IMR-90 (cell line): ENCODE results near the gene CCN6. TPM values are rescaled to one million over a fixed set of nuclear protein-coding genes. Genes with fewer than 3 reads are reported as not detected.
"Not testable (repeated sequence)": the region's sequence is repeated elsewhere in the genome, so short reads cannot be mapped to it uniquely, and the experiment has no call there.

ENCODE experiments used
- ATAC-seq: fragments of 200-7000 bp; cut with Tn5 transposase; 2 replicates; pipeline ENCODE4 v1.9.1; 2020; ENCODE audit warnings: low read depth, mild to moderate bottlenecking, moderate library complexity
- BruUV-seq: library from RNA; stranded (reverse); fragments of 400-500 nt; replicated peaks from 2 replicates; lab custom pipeline; 2021; lab: Mats Ljungman, UMichigan
- CTCF ChIA-PET: fragments of 300-600 bp; formaldehyde crosslinking; extraction: SDS; loops from one replicate; lab custom pipeline; 2021; ENCODE audit warnings: antibody characterized with exemption; lab: Yijun Ruan, JAX
- POLR2A ChIA-PET: fragments of 300-600 bp; sonication (Branson Sonifier 250); formaldehyde crosslinking; loops from one replicate; lab custom pipeline; 2022; ENCODE audit warnings: antibody characterized with exemption; ENCODE audit not compliant: unreplicated experiment; lab: Charles Lee
- DNase-seq: peaks from one replicate; pipeline ENCODE4 v3.0.0; 2013
- H2AFZ ChIP-seq: replicated peaks from 2 replicates; pipeline ENCODE3; 2013; ENCODE audit warnings: low read length, mild to moderate bottlenecking; ENCODE audit not compliant: poor library complexity
- H2AK5ac ChIP-seq: 2 replicates; pipeline ENCODE4 v1.6.1; 2013; ENCODE audit warnings: low read depth, low read length, inconsistent platforms
- H2AK9ac ChIP-seq: replicated peaks from 2 replicates; pipeline ENCODE3; 2013; ENCODE audit warnings: mild to moderate bottlenecking, low read depth, low read length, moderate library complexity; ENCODE audit not compliant: poor library complexity
- H2BK120ac ChIP-seq: 2 replicates; pipeline ENCODE4 v1.6.1; 2013; ENCODE audit warnings: low read depth, low read length, inconsistent platforms
- H2BK15ac ChIP-seq: 3 replicates; pipeline ENCODE4 v1.6.1; 2013; ENCODE audit warnings: low read depth, low read length, inconsistent platforms
- H2BK20ac ChIP-seq: 2 replicates; pipeline ENCODE4 v1.6.1; 2013; ENCODE audit warnings: low read depth, mild to moderate bottlenecking, inconsistent platforms, low read length, moderate library complexity
- H2BK5ac ChIP-seq: 2 replicates; pipeline ENCODE4 v1.6.1; 2013; ENCODE audit warnings: mild to moderate bottlenecking, low read depth, low read length, inconsistent platforms; ENCODE audit not compliant: poor library complexity, severe bottlenecking
- H3K14ac ChIP-seq: replicated peaks from 2 replicates; pipeline ENCODE4 v1.6.1; 2013; ENCODE audit warnings: low read depth, low read length, inconsistent platforms
- H3K18ac ChIP-seq: 2 replicates; pipeline ENCODE4 v1.6.1; 2013; ENCODE audit warnings: low read depth, low read length, control low read depth
- H3K23ac ChIP-seq: 2 replicates; pipeline ENCODE4 v1.6.1; 2013; ENCODE audit warnings: low read depth, low read length, inconsistent platforms
- H3K27ac ChIP-seq: 2 replicates; pipeline ENCODE4 v1.5.1; 2013; ENCODE audit warnings: mild to moderate bottlenecking, control low read depth, low read length; ENCODE audit not compliant: insufficient read depth
- H3K27me3 ChIP-seq: 2 replicates; pipeline ENCODE4 v1.6.1; 2013; ENCODE audit warnings: low read length; ENCODE audit not compliant: control insufficient read depth, insufficient read depth
- H3K36me3 ChIP-seq: 2 replicates; pipeline ENCODE4 v1.6.1; 2013; ENCODE audit warnings: low read length, mixed read lengths; ENCODE audit not compliant: control insufficient read depth, insufficient read depth
- H3K4ac ChIP-seq: 2 replicates; pipeline ENCODE4 v1.6.1; 2013; ENCODE audit warnings: low read depth, low read length, inconsistent platforms
- H3K4me1 ChIP-seq: 2 replicates; pipeline ENCODE4 v1.6.1; 2013; ENCODE audit warnings: low read length, mixed read lengths; ENCODE audit not compliant: control insufficient read depth, insufficient read depth
- H3K4me2 ChIP-seq: 2 replicates; pipeline ENCODE4 v1.6.1; 2013; ENCODE audit warnings: low read depth, mild to moderate bottlenecking, control low read depth, low read length, moderate library complexity
- H3K4me3 ChIP-seq: 2 replicates; pipeline ENCODE4 v1.5.1; 2013; ENCODE audit warnings: low read depth, mild to moderate bottlenecking, control low read depth, low read length, moderate library complexity; ENCODE audit not compliant: insufficient read depth
- H3K56ac ChIP-seq: 2 replicates; pipeline ENCODE4 v1.6.1; 2013; ENCODE audit warnings: low read length, inconsistent platforms; ENCODE audit not compliant: insufficient read depth; ENCODE audit errors: extremely low read depth
- H3K79me1 ChIP-seq, 2 experiments: 2 replicates each; pipeline ENCODE4 v1.6.1; 2013; ENCODE audit warnings: low read length in 2 of 2, inconsistent platforms in 1 of 2, low read depth in 1 of 2
- H3K9ac ChIP-seq: 2 replicates; pipeline ENCODE4 v1.6.1; 2013; ENCODE audit warnings: low read depth, low read length, control low read depth
- H3K9me1 ChIP-seq: 2 replicates; pipeline ENCODE4 v1.6.1; 2013; ENCODE audit warnings: low read length, inconsistent platforms; ENCODE audit not compliant: insufficient read depth
- H3K9me3 ChIP-seq: 2 replicates; pipeline ENCODE4 v1.6.1; 2013; ENCODE audit warnings: low read length; ENCODE audit not compliant: control insufficient read depth, insufficient read depth
- H4K20me1 ChIP-seq: 2 replicates; pipeline ENCODE4 v1.6.1; 2013; ENCODE audit warnings: low read length, inconsistent platforms; ENCODE audit not compliant: insufficient read depth
- H4K5ac ChIP-seq: 2 replicates; pipeline ENCODE4 v1.6.1; 2013; ENCODE audit warnings: mild to moderate bottlenecking, low read depth, low read length, control low read depth
- H4K8ac ChIP-seq, 2 experiments: 2 replicates each; pipeline ENCODE4 v1.6.1; 2013; ENCODE audit warnings: low read depth in 2 of 2, low read length in 2 of 2, control low read depth in 1 of 2, inconsistent platforms in 1 of 2
- H4K91ac ChIP-seq: 2 replicates; pipeline ENCODE4 v1.6.1; 2013; ENCODE audit warnings: low read depth, low read length, inconsistent platforms; ENCODE audit not compliant: insufficient read depth
- BHLHE40 ChIP-seq: fragments of 150-350 bp; IDR thresholded peaks from 2 replicates; pipeline ENCODE4 v1.6.1; 2016; ENCODE audit warnings: mild to moderate bottlenecking, low read depth, low read length
- CHD1 ChIP-seq: IDR thresholded peaks from 2 replicates; pipeline ENCODE4 v1.6.1; 2012; ENCODE audit warnings: low read depth, low read length, improper control_type of control experiment
- FOS ChIP-seq: fragments of 150-350 bp; IDR thresholded peaks from 2 replicates; pipeline ENCODE4 v1.6.1; 2016; ENCODE audit warnings: low read depth, low read length
- MAFK ChIP-seq: IDR thresholded peaks from 2 replicates; pipeline ENCODE4 v1.6.1; 2012; ENCODE audit warnings: low read depth, low read length, improper control_type of control experiment
- MAZ ChIP-seq: IDR thresholded peaks from 2 replicates; pipeline ENCODE4 v1.6.1; 2012; ENCODE audit warnings: low read depth, mild to moderate bottlenecking, low read length, improper control_type of control experiment, moderate library complexity, borderline replicate concordance
- MXI1 ChIP-seq: IDR thresholded peaks from 2 replicates; pipeline ENCODE4 v1.6.1; 2012; ENCODE audit warnings: low read depth, mild to moderate bottlenecking, low read length, moderate library complexity, borderline replicate concordance
- RFX5 ChIP-seq: IDR thresholded peaks from 2 replicates; pipeline ENCODE4 v1.8.0; 2012; ENCODE audit warnings: low read depth, mild to moderate bottlenecking, low read length, moderate library complexity
- WGBS, 2 experiments: methylation state at CpG; one replicate each; pipeline versions ENCODE4 v1.1.5 to v1.1.7; 2013; ENCODE audit warnings: missing lambda C conversion rate in 2 of 2; ENCODE audit not compliant: insufficient read length in 1 of 2; ENCODE audit errors: extremely low coverage in 2 of 2; 5-methylcytosine and 5-hydroxymethylcytosine counted together
- dilution Hi-C: fragments of 300-500 bp; cut with HindIII; formaldehyde crosslinking; loops from one replicate; pipeline ENCODE4 v1.14.3; 2018; ENCODE audit warnings: low sequenced_read_pairs; ENCODE audit not compliant: unreplicated experiment
- in situ Hi-C: fragments of 300-500 bp; cut with MboI; formaldehyde crosslinking; loops from 3 replicates; pipeline ENCODE4 v1.14.3; 2019; ENCODE audit warnings: low sequenced_read_pairs, inconsistent platforms, mixed read lengths
- intact Hi-C: fragments of 100-400 bp; cut with micrococcal nuclease; formaldehyde crosslinking; loops from 2 replicates; pipeline ENCODE4 v1.10.0; 2022
- polyA plus RNA-seq, 3 experiments: library from polyadenylated mRNA; depleted of rRNA; stranded (reverse); fragments of >200 nt; gene quantifications; 2 replicates each; pipeline ENCODE4 v1.2.3, GENCODE V29; 2012; ENCODE audit warnings: low replicate concordance in 1 of 3
- total RNA-seq: library from RNA; depleted of rRNA; stranded (reverse); fragments of >200 nt; gene quantifications from 2 replicates; pipeline ENCODE4 v1.2.3, GENCODE V29; 2012
- TF ChIP-seq, protein P1 (sequence below): conservative IDR thresholded peaks from 2 replicates; pipeline ENCODE4 v1.5.1; 2012; ENCODE audit warnings: mild to moderate bottlenecking, low read depth, low read length, improper control_type of control experiment

CCN6 gene
- total and polyA plus RNA-seq, 2 of the 4 experiments (the other 2 are of a cell fraction), result not detected

DNA sequence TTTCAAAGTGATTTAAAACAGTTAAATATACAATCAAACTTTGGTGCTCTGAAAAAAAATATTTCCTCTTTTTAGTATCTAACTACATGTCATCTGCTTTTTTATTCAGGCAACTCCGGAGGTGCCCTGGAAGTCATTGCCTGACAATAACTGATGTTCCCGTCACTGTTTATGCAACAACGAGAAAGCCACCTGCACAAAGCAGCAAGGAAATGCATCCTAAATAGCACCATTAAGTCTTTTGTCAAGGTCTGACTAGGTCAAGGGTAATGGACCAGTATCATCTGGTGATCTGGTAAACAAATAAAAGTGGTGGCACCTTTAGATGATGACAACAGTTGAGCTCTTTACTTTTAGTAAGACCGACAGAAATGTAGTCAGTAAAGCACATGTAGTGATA lies 46.7 kb downstream of the CCN6 start:
- H3K56ac ChIP-seq, result no peak overlapping the region
- DNase-seq, result no peak
- H2AK5ac ChIP-seq, result no peak overlapping the region
- no peak overlapping the region for H2AFZ ChIP-seq
- no peak overlapping the region for H3K23ac ChIP-seq
- ChIA-PET POLR2A (no interaction called here), CTCF (interaction anchor here (1.3 kb wide), 1 partner anchor 13 kb away, joined by 5 read pairs; the partner anchor contains the start of genes FAM229B and TUBE1)
- no TSS peak for BruUV-seq
- H4K8ac ChIP-seq, result no peak overlapping the region
- intact Hi-C loops, result no loop called here
- H4K91ac ChIP-seq, result no peak overlapping the region
- H3K14ac ChIP-seq, result no peak overlapping the region
- H2BK15ac ChIP-seq, result no peak overlapping the region
- H4K20me1 ChIP-seq, result no peaks in the 10 kb centered on the region
- no peak overlapping the region for H3K9ac ChIP-seq
- in situ Hi-C loops, result no loop called here
- H3K4ac ChIP-seq, result no peak overlapping the region
- H2BK120ac ChIP-seq, result no peak overlapping the region
- TF ChIP-seq BHLHE40 (no peak), CHD1 (no peak), MXI1 (no peak), MAZ (no peak), RFX5 (no peak), FOS (no peak), MAFK (no peak)
- TF ChIP-seq, protein P1, sequence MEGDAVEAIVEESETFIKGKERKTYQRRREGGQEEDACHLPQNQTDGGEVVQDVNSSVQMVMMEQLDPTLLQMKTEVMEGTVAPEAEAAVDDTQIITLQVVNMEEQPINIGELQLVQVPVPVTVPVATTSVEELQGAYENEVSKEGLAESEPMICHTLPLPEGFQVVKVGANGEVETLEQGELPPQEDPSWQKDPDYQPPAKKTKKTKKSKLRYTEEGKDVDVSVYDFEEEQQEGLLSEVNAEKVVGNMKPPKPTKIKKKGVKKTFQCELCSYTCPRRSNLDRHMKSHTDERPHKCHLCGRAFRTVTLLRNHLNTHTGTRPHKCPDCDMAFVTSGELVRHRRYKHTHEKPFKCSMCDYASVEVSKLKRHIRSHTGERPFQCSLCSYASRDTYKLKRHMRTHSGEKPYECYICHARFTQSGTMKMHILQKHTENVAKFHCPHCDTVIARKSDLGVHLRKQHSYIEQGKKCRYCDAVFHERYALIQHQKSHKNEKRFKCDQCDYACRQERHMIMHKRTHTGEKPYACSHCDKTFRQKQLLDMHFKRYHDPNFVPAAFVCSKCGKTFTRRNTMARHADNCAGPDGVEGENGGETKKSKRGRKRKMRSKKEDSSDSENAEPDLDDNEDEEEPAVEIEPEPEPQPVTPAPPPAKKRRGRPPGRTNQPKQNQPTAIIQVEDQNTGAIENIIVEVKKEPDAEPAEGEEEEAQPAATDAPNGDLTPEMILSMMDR, result no peak
- H3K79me1 ChIP-seq, result no peaks in the 10 kb centered on the region
- no peaks in the 10 kb centered on the region for H3K9me1 ChIP-seq
- H3K27ac ChIP-seq, result no peak overlapping the region
- H3K27me3 ChIP-seq, result no peaks in the 10 kb centered on the region
- H3K9me3 ChIP-seq, result no peaks in the 10 kb centered on the region
- H3K36me3 ChIP-seq, result no peaks in the 10 kb centered on the region
- no peak overlapping the region for H2BK20ac ChIP-seq
- dilution Hi-C loops, result no loop called here
- H2BK5ac ChIP-seq, result no peak overlapping the region
- 61% methylated on average over 2 of the region's 4 CpGs; no CpG with 5 or more reads in 1 of the 2 experiments for WGBS, 2 experiments
- ATAC-seq, result no peak
- H4K5ac ChIP-seq, result no peak overlapping the region
- H3K4me2 ChIP-seq, result no peak overlapping the region
- no peak overlapping the region for H3K4me3 ChIP-seq
- no peak overlapping the region for H3K18ac ChIP-seq
- no peaks in the 10 kb centered on the region for H3K4me1 ChIP-seq
- no peak overlapping the region for H2AK9ac ChIP-seq

DNA sequence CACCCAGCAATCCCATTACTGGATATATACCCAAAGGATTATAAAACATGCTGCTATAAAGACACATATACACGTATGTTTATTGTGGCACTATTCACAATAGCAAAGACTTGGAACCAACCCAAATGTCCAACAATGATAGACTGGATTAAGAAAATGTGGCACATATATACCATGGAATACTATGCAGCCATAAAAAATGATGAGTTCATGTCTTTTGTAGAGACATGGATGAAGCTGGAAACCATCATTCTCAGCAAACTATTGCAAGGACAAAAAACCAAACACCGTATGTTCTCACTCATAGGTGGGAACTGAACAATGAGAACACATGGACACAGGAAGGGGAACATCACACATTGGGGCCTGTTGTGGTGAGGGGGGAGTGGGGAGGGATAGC lies 52.1 kb downstream of the CCN6 start:
- BruUV-seq, H2AK9ac ChIP-seq, intact Hi-C loops, H2BK15ac ChIP-seq, H3K4me2 ChIP-seq, DNase-seq, POLR2A ChIA-PET, H2BK120ac ChIP-seq, H2AK5ac ChIP-seq, H3K23ac ChIP-seq, H3K9me1 ChIP-seq, H3K4me1 ChIP-seq, H3K9ac ChIP-seq, H3K27me3 ChIP-seq, H3K4me3 ChIP-seq, H2AFZ ChIP-seq, ATAC-seq, dilution Hi-C loops, H2BK5ac ChIP-seq, H3K79me1 ChIP-seq, in situ Hi-C loops, H4K20me1 ChIP-seq, CTCF ChIA-PET, H3K14ac ChIP-seq, H4K91ac ChIP-seq, H4K8ac ChIP-seq, H3K56ac ChIP-seq, H3K27ac ChIP-seq, H4K5ac ChIP-seq, H2BK20ac ChIP-seq, H3K4ac ChIP-seq, H3K18ac ChIP-seq, H3K9me3 ChIP-seq: not testable (repeated sequence)
- no CpG with 5 or more reads among the region's 2 CpGs for WGBS, 2 experiments
- peaks cover 22% of the 10 kb centered on the region for H3K36me3 ChIP-seq
